Measurements from ENCODE around the gene BCAP31.
A peak's percentile ranks its signal among the peaks of the same experiment; 100 is the strongest.

BCAP31 gene

DNA sequence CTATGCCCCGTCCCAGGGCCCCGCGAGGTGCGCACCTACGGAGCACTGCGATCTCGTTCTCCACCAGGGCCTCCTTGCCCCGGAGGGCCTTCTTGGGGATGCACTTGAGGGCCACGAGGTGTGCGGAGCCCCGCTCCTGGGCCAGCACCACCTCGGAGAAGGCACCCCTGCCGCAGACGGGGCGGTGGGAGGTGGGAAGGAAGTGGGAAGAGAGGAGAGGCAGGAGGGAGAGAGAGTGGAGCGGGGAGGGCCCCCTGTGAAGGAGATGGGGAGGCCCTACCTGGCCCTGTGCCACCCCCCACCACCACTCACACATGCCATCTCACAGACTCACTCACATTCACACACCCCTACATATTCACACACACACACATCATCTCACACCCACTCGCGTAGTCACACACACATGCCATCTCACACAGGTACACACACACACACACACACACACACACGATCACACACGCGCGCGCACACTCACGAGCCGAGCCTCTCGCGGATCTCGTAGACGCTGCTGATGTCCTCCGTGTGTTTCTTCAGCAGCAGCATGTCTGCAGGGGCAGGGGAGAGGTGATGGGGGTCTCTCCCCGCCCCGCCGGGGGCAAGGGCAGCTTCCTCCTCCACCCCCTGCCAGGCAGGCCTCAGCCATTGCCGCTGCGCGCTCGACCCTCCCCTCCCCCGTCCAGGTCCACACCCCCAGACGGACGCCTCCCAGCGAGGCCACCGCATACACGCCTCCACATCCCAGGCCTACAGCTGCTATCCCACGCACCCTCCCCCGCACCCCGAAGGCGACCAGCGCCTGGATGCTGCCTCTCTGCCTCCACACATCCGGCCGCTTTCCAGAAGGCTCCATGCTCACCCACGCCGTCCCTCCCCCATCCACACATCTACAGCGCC lies 51.4 kb downstream of the BCAP31 start:
- DNase-seq, result no peak

GRCh38 chrX:153671589-153672530 lies 52.3 kb downstream of the BCAP31 start:
- no peak for DNase-seq

DNA sequence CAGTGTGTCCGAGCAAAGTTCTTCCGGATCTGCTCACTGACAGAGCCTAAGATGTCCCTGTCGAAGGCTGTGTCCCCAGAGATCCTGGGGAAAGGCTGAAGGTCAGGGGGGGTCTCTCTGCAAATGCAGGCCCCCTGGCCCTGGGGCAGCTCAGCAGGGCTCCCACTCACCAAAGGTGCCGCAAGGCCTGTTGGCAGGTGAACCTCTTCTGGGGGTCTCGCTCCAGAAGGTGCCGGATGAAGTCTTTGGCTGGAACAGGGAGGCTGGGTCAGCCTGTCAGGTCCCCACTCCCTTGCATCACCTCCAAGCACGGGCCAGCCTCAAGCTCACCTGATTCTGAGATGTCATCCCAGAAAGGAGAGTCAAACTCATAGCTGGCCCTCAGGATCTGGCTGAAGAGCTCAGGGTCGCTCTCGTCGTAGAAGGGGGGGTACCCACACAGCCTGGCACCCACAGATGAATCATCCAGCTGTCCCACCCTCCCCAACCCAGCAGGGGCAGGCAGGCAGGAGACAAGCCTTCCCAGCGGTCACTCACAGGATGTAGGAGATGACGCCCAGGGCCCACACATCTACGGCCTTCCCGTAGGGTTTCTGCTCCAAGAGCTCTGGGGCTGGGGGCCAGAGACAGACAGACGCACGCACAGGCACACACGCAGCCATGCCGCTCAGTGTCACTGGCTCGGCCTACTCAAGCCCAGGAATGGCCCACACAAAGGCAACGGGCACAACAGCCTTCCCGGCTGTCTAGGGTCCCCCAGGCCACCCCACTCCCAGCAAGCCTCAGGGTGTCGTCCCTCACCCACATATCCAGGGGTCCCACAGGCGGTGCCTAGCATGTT lies 53.2 kb downstream of the BCAP31 start:
- no peak for DNase-seq

DNA sequence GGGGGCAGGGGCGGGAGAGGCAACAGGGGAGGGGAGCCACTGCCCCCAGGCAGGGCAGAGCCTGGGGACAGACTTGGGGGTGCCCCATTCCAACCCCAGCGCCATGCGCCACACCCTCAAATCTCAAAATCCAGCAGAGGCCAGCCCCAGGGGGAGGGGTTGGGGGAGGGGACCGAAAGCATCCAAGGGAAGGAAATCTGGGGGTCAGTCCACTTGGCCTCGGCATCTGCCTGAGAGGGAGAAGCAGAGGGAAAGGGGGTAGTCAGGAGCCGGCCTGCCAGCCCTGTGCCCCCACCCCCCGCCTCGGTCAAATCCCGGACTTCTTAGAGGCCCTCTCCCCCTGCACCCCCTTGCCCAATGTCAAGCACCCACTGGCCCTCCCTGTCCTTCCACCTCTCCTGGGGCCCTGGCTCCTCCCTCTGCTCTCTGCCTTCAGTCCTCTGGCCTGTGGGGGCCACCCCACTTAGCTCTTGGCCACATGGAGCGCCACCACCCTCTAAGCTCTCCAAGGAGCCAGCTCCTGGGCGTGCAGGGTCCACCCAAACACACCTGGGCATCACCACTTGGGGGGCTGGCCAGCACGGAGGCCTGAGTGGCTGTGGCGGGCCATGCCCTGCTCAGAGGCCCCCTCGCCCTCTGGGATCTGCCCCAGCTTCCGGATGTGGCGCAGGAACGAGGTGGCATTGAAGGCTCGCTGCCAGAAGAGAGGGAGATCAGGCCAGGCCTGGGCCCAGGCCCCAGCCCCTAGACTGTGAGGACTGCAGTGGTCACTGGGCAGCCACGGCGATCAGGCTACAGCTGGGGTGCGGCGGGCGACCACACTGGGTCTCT lies 54.1 kb downstream of the BCAP31 start:
- DNase-seq, result no peak

- DNase-seq, result no peak
Observed at GRCh38 chrX:153669174-153669890, 54.9 kb downstream of the BCAP31 start.

DNA sequence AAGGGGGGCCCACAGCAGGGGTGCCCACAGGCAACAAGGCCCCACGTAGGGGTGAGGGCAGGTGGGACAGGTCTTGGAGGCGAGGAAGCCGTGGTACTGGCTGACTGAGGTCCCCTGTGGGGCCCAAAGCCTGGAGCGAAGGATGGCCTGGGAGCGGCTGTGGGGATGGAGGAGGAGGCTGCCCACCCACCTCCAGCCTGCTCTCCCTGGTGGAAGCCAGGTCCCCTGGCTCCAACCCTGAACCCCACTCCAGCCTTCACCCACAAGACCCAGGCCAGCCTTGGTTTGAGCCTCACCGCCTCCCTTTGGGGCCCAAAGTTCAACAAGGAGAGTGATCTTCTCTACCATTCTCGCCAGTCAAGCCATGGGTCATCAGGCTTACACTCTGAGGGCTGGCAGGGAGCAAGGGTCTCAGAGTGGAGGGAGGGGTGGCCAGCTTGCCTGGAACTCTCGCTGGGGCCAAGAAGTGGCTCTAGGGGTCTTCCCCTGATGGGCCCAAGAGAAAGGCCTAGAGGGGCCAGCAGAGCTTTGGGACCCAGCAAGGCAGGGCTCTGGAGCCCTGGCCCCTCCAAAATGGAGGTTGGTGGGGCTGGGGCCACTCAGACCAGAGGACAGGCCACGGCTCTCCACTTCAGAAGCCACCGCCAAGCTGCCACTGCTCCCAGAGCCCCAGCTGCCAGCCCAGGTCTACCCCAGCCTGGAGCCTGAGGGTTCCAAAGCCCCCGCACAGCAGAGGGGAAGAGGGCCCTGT lies 55.6 kb downstream of the BCAP31 start:
- no peak for DNase-seq

DNA sequence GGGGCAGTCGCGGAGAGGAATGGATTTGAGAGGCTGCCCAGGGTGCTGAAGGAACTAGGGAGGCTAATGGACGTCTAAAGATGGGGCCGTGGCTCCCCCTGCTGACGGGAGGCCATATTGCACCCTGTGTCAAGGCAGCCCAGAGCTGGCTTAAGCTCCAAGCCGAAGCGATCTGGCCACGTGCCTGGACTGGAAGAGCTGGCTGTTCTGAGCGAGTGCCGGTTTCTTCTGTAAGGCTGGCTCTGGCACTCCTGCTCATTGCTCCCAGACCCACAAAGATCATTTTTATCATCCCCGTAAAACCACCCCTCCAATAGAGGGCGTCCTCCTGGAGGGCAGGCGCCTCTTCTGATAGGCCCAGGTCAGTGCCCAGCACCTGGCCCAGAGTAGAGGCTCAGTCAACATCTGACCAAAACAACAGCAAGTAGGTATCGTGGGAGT lies 56.2 kb downstream of the BCAP31 start:
- peak; percentile 57 for DNase-seq

GRCh38 chrX:153667281-153667955 lies 56.8 kb downstream of the BCAP31 start:
- no peak for DNase-seq

- no peak for DNase-seq
Observed at GRCh38 chrX:153665726-153666306, 58.4 kb downstream of the BCAP31 start.

- DNase-seq, result peak; percentile 39
Observed at GRCh38 chrX:153662266-153662665, 61.9 kb downstream of the BCAP31 start.

DNA sequence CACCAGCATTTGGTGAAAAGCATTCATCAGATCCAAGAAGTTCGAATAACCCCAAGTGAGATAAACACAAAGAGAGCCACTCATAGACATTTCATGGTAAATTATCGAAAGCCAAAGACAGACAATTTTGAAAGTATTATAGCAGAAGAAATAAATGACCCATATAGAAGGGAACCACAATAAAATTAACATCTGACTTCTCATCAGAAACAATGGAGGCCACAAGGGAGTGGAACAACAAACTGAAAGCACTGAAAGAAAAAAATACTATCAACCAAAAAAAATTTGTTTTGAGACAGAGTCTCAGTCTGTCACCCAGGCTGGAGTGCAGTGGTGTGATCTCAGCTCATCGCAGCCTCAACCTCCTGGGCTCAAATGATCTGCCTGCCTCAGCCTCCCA lies 64.9 kb downstream of the BCAP31 start:
- DNase-seq, result no peak

DNA sequence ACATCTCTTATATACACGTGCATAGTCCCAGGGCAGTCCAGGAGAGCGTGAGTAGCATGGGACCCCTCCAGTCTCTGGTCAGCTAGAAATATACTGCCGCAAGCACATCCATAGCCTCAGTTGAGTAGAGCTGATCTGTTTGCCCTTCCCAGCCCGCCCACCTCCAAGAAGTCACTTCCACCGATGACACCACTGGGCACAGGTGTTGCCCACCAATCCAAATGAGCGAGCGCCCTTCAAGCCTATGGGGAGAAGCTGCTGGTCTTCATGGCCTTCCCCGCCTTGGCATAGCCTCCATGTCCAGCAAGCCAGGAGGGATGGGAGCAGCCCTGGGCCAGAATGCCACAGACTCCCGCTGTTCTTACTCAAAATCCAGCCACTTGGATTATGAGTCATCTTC lies 67.0 kb downstream of the BCAP31 start:
- no peak for DNase-seq

DNA sequence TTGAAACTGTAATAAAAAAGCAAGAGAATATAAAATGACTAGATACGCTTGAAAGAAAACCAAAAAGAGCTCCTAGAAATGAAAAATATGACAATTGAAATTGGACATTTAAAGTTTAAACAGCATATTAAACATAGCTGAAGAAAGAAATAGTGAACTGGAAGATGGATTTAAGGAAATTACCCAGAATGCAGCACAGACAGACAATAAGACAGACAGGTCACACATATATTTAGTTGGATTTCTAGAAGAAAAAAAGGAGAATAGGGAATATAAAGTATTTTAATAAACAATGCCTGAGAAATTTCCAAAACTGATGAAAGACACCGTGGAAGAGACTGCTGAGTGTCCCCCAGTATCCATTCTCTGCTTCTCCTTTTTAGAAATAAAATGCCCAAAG lies 70.6 kb downstream of the BCAP31 start:
- no peak for DNase-seq

DNA sequence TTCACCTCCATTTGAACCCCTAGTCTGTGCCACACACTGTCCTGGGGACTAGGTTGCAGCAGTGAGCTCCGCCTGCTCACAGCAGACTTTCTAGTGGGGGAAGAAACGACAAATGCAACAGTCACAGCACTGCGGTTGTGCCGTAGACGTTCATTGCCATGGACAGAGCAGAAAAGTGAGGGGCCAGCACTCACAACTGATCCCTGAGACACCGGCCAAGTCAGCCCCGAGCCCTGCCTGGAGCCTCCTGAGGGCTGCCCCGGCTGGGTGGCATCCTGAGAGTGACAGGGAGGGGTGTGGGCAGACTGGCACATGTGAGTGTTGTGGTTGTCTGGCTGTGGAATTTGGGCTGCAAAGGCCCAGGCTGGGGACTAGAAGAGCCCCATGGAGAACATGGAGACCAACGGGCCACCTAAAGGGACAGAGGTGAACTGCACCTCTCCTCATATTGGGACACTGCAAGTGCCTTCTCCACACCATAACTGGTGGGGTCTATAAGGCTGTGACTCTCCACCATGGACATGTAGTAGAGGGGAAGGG lies 72.6 kb downstream of the BCAP31 start:
- DNase-seq, result no peak

- DNase-seq, result no peak
Observed at GRCh38 chrX:153650959-153651358, 73.2 kb downstream of the BCAP31 start.
